CD14-positive monocyte (primary cell): Measurements from ENCODE around the gene PDE4D. TPM values are rescaled to one million over a fixed set of nuclear protein-coding genes. Genes with fewer than 3 reads are reported as not detected.
A peak's percentile ranks its signal among the peaks of the same experiment; 100 is the strongest.

Experiments
- DNase-seq, 3 donors: peaks; one replicate each; pipeline ENCODE4 v3.0.0-alpha.2; 2011 to 2022
- H2AFZ ChIP-seq: 2 replicates; pipeline ENCODE4 v1.6.0; 2012; ENCODE audit warnings: mild to moderate bottlenecking, low read depth, low read length, inconsistent platforms; ENCODE audit not compliant: insufficient read depth, poor library complexity, severe bottlenecking
- H3K27ac ChIP-seq, 2 donors: 1 replicate in 1 of 2; 2 replicates in 1 of 2; pipeline ENCODE4 v1.5.1; 2012 to 2013; ENCODE audit warnings: low read length in 2 of 2, control low read depth in 1 of 2, inconsistent platforms in 1 of 2, low read depth in 1 of 2, mild to moderate bottlenecking in 1 of 2
- H3K27me3 ChIP-seq, 2 donors: one replicate each; pipeline versions ENCODE4 v1.6.0 to v1.6.1; 2011 to 2013; ENCODE audit warnings: low read length in 2 of 2; ENCODE audit not compliant: control insufficient read depth in 2 of 2, insufficient read depth in 2 of 2
- H3K36me3 ChIP-seq, 2 donors: replicated peaks in 1 of 2; 1 replicate in 1 of 2; 2 replicates in 1 of 2; pipeline versions ENCODE4 v1.5.1 to v1.6.1; 2012 to 2013; ENCODE audit warnings: low read length in 2 of 2, control low read depth in 1 of 2, inconsistent platforms in 1 of 2, mild to moderate bottlenecking in 1 of 2; ENCODE audit not compliant: insufficient read depth in 2 of 2, control insufficient read depth in 1 of 2
- H3K4me1 ChIP-seq, 2 donors: 1 replicate in 1 of 2; 2 replicates in 1 of 2; pipeline versions ENCODE4 v1.5.1 to v1.6.1; 2012 to 2013; ENCODE audit warnings: low read length in 2 of 2, control low read depth in 1 of 2, inconsistent platforms in 1 of 2, mild to moderate bottlenecking in 1 of 2, moderate library complexity in 1 of 2; ENCODE audit not compliant: insufficient read depth in 2 of 2, control insufficient read depth in 1 of 2
- H3K4me2 ChIP-seq: replicated peaks from 2 replicates; pipeline ENCODE3; 2012; ENCODE audit warnings: low read length, moderate library complexity, mild to moderate bottlenecking; ENCODE audit not compliant: poor library complexity, severe bottlenecking; ENCODE audit errors: extremely low read depth
- H3K4me3 ChIP-seq, 3 experiments: fragments of 200-600 bp in 1 of 3; sonication (generic) in 1 of 3; replicated peaks in 1 of 3; 1 replicate in 2 of 3; 2 replicates in 1 of 3; pipeline ENCODE4 v1.5.1; 2011 to 2013; ENCODE audit warnings: low read length in 3 of 3, mild to moderate bottlenecking in 3 of 3, control low read depth in 2 of 3, low read depth in 2 of 3, inconsistent platforms in 1 of 3, moderate library complexity in 1 of 3
- H3K79me2 ChIP-seq: 2 replicates; pipeline ENCODE4 v1.6.0; 2012; ENCODE audit warnings: mild to moderate bottlenecking, control low read depth, inconsistent platforms, low read length, moderate library complexity; ENCODE audit not compliant: insufficient read depth
- H3K9ac ChIP-seq: 2 replicates; pipeline ENCODE4 v1.6.0; 2017; ENCODE audit warnings: low read length, mild to moderate bottlenecking; ENCODE audit not compliant: insufficient read depth, poor library complexity, severe bottlenecking
- H3K9me3 ChIP-seq, 2 donors: replicated peaks in 1 of 2; 1 replicate in 1 of 2; 2 replicates in 1 of 2; pipeline versions ENCODE4 v1.5.1 to v1.6.1; 2012 to 2013; ENCODE audit warnings: low read length in 2 of 2, control low read depth in 1 of 2; ENCODE audit not compliant: control insufficient read depth in 1 of 2, insufficient read depth in 1 of 2
- H4K20me1 ChIP-seq: 2 replicates; pipeline ENCODE4 v1.6.0; 2012; ENCODE audit warnings: mild to moderate bottlenecking, low read length, control low read depth, moderate library complexity; ENCODE audit not compliant: insufficient read depth
- H3K27ac Mint-ChIP-seq, 7 donors: one replicate each; pipeline ENCODE4 v1.8.0; 2020; ENCODE audit warnings: mild to moderate bottlenecking in 7 of 7, mixed read lengths in 7 of 7, moderate library complexity in 6 of 7, inconsistent platforms in 2 of 7
- H3K27me3 Mint-ChIP-seq, 3 donors: one replicate each; pipeline ENCODE4 v1.8.0; 2021 to 2022; ENCODE audit warnings: low read depth in 3 of 3, mild to moderate bottlenecking in 3 of 3, mixed read lengths in 3 of 3, moderate library complexity in 3 of 3, inconsistent platforms in 1 of 3
- H3K36me3 Mint-ChIP-seq, 2 donors: one replicate each; pipeline ENCODE4 v1.8.0; 2020; ENCODE audit warnings: mixed read lengths in 2 of 2, inconsistent platforms in 1 of 2, mild to moderate bottlenecking in 1 of 2
- H3K4me1 Mint-ChIP-seq: one replicate; pipeline ENCODE4 v1.8.0; 2020; ENCODE audit warnings: mild to moderate bottlenecking, mixed read lengths
- H3K4me3 Mint-ChIP-seq, 2 donors: one replicate each; pipeline ENCODE4 v1.8.0; 2020; ENCODE audit warnings: mild to moderate bottlenecking in 2 of 2, mixed read lengths in 2 of 2, moderate library complexity in 1 of 2
- H3K9me3 Mint-ChIP-seq, 7 donors: one replicate each; pipeline ENCODE4 v1.8.0; 2020 to 2022; ENCODE audit warnings: mixed read lengths in 7 of 7, mild to moderate bottlenecking in 6 of 7, moderate library complexity in 6 of 7, inconsistent platforms in 2 of 7
- WGBS: methylation state at CpG from one replicate; pipeline ENCODE4 v1.1.5; 2013; ENCODE audit warnings: missing lambda C conversion rate; ENCODE audit not compliant: insufficient coverage; 5-methylcytosine and 5-hydroxymethylcytosine counted together
- intact Hi-C, 2 donors: fragments of 100-400 bp; cut with micrococcal nuclease; formaldehyde crosslinking; loops; one replicate each; pipeline versions ENCODE4 v1.15.0 to v1.15.1; 2023
- polyA plus RNA-seq, 3 donors: library from polyadenylated mRNA; depleted of rRNA in 1 of 3; unstranded in 2 of 3; stranded (reverse) in 1 of 3; fragments of 300-500 nt in 2 of 3; fragments of >200 nt in 1 of 3; fragmentation: Illumina TruSeq in 2 of 3; gene quantifications; 1 replicate in 2 of 3; 2 replicates in 1 of 3; pipeline ENCODE4 v1.2.3, GENCODE V29; 2012 to 2021
- TF ChIP-seq, protein P1 (sequence below): fragments of 200-600 bp; IDR thresholded peaks from one replicate; pipeline ENCODE4 v1.8.0; 2022; ENCODE audit warnings: antibody characterized with exemption, mild to moderate bottlenecking

Gene PDE4D
- polyA plus RNA-seq, 3 donors: 1.9 to 3.4 (median 2.8) TPM

GRCh38 chr5:59897075-59897474, 3.5 kb upstream of the PDE4D start:
- no peak overlapping the region for H3K4me3 Mint-ChIP-seq
- Histone ChIP-seq H3K4me1 (peaks cover 10 to 11% of the 10 kb centered on the region in 2 donors), H4K20me1 (no peaks in the 10 kb centered on the region), H3K4me2 (no peak overlapping the region), H3K4me3 (no peak overlapping the region), H3K79me2 (no peaks in the 10 kb centered on the region), H3K9ac (no peak overlapping the region), H3K9me3 (peaks cover 0 to 10% of the 10 kb centered on the region in 2 donors), H2AFZ (no peak overlapping the region), H3K27me3 (peaks cover 28 to 30% of the 10 kb centered on the region in 2 donors), H3K36me3 (no peaks in the 10 kb centered on the region), H3K27ac (no peak overlapping the region)
- H3K4me1 Mint-ChIP-seq: peaks cover 20% of the 10 kb centered on the region
- intact Hi-C loops: no loop called here
- TF ChIP-seq, protein P1, sequence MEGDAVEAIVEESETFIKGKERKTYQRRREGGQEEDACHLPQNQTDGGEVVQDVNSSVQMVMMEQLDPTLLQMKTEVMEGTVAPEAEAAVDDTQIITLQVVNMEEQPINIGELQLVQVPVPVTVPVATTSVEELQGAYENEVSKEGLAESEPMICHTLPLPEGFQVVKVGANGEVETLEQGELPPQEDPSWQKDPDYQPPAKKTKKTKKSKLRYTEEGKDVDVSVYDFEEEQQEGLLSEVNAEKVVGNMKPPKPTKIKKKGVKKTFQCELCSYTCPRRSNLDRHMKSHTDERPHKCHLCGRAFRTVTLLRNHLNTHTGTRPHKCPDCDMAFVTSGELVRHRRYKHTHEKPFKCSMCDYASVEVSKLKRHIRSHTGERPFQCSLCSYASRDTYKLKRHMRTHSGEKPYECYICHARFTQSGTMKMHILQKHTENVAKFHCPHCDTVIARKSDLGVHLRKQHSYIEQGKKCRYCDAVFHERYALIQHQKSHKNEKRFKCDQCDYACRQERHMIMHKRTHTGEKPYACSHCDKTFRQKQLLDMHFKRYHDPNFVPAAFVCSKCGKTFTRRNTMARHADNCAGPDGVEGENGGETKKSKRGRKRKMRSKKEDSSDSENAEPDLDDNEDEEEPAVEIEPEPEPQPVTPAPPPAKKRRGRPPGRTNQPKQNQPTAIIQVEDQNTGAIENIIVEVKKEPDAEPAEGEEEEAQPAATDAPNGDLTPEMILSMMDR: no peak
- no peak for DNase-seq
- H3K27ac Mint-ChIP-seq: no peak overlapping the region
- H3K36me3 Mint-ChIP-seq: peaks cover 21 to 35% of the 10 kb centered on the region in 2 donors
- peaks cover 0 to 19% (median 13%) of the 10 kb centered on the region in 7 donors for H3K9me3 Mint-ChIP-seq
- H3K27me3 Mint-ChIP-seq: peaks cover 29 to 45% (median 33%) of the 10 kb centered on the region in 3 donors

GRCh38 chr5:59891962-59892643, 1.4 kb downstream of the PDE4D start:
- Histone ChIP-seq H3K36me3 (no peaks in the 10 kb centered on the region), H3K4me3 (no peak overlapping the region), H3K4me2 (no peak overlapping the region), H3K9me3 (peaks cover 0 to 13% of the 10 kb centered on the region in 2 donors), H3K79me2 (no peaks in the 10 kb centered on the region), H3K27ac (no peak overlapping the region), H3K4me1 (peaks cover 10 to 11% of the 10 kb centered on the region in 2 donors), H3K27me3 (peaks cover 37 to 40% of the 10 kb centered on the region in 2 donors), H2AFZ (no peak overlapping the region), H3K9ac (no peak overlapping the region), H4K20me1 (no peaks in the 10 kb centered on the region)
- 13% methylated on average over 16 of the region's 22 CpGs for WGBS
- Mint-ChIP-seq H3K9me3 (peaks cover 0 to 19% (median 12%) of the 10 kb centered on the region in 7 donors), H3K36me3 (peaks cover 37 to 40% of the 10 kb centered on the region in 2 donors), H3K27me3 (peaks cover 34 to 48% (median 43%) of the 10 kb centered on the region in 3 donors), H3K4me1 (peaks cover 20% of the 10 kb centered on the region), H3K4me3 (peak overlapping the region in 1 of 2 donors; percentile 69), H3K27ac (peak overlapping the region in 1 of 7 donors; percentile 37)
- intact Hi-C loops: no loop called here
- TF ChIP-seq, protein P1: no peak
- no peak for DNase-seq
